A673 (cell line): ENCODE data around the gene PSMC6.

Experiments used
- EZH2 ChIP-seq: fragments of 200-600 bp; sonication (generic); IDR thresholded peaks from 2 replicates; pipeline ENCODE4 v1.6.1; 2017; ENCODE audit warnings: borderline replicate concordance, low read depth, mild to moderate bottlenecking, mixed read lengths, antibody characterized with exemption, low read length; ENCODE audit not compliant: poor library complexity, severe bottlenecking
- TF ChIP-seq, protein P1 (sequence below): fragments of 300-800, 200-600 bp; sonication (generic); conservative IDR thresholded peaks from 2 replicates; pipeline ENCODE4 v1.5.1; 2017; ENCODE audit warnings: low read depth, mild to moderate bottlenecking, antibody characterized with exemption, low read length, moderate library complexity, mixed read lengths

DNA sequence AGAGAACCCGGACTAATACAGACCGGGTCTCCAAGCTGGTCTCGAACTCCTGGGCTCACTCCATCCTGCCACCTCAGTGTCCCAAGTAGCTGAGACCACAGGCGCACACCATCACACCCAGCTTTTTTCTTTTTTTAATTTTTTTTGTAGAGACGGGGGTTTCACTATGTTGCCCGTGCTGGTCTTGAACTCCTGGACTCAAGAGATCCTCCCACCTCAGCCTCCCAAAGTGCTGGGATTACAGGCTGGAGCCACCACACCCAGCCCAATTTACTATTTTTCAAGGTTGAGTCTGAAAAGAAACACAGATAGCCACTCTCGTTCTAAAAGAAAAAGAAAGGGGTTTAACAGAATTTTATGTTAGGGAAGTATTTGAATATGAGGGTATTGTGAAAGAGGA is 13.5 kb upstream of the PSMC6 start:
- TF ChIP-seq, protein P1, sequence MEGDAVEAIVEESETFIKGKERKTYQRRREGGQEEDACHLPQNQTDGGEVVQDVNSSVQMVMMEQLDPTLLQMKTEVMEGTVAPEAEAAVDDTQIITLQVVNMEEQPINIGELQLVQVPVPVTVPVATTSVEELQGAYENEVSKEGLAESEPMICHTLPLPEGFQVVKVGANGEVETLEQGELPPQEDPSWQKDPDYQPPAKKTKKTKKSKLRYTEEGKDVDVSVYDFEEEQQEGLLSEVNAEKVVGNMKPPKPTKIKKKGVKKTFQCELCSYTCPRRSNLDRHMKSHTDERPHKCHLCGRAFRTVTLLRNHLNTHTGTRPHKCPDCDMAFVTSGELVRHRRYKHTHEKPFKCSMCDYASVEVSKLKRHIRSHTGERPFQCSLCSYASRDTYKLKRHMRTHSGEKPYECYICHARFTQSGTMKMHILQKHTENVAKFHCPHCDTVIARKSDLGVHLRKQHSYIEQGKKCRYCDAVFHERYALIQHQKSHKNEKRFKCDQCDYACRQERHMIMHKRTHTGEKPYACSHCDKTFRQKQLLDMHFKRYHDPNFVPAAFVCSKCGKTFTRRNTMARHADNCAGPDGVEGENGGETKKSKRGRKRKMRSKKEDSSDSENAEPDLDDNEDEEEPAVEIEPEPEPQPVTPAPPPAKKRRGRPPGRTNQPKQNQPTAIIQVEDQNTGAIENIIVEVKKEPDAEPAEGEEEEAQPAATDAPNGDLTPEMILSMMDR: no peak
- TF ChIP-seq EZH2: no peak
